ENCODE data around the gene SMAD9.

SMAD9 gene

DNA sequence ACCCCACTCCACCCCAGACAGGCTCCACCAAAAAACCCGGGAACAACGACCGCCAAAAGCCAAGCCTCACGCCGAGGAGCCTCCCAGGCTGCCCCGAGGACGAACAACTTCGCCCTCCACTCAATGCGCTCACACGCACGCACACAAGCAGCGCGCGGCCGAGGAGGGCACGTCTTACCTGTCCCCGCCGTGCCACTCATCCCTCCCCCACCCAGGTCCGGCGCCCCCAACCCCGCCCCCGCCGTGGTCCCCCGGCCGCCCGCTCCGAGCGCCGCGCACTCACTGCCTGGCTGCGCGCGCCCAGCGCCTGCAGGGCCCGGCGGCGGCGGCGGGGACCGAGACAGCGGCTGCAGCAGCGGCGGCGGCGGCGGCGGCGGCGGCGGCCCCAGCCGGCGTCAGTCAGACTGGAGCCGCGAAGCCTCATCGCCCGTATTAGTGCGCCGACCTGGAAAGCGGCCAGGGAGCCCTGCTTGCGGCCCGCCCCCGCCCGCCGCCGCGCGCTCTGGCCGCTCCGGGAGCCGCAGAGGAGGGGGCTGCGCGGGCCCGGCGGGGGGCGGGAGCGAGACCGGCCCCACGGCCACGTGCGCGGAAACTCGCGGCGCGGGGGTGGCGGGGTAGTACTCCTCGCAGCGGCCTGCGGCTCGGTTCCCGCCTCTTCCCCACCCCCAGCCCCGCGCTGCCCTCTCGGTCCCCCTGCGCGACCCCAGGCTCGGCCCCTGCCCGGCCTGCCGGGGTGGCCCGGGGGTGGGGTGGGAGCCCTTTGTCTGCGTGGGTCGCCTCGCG is at the start of gene SMAD9:
SMAD9 (minus strand) TSS at position 406 of the 783 bp plus-strand sequence. CDS start 40,549 bp downstream, outside the sequence.
- DNase-seq, result peak in 1 of 2 experiments; percentile 5

DNA sequence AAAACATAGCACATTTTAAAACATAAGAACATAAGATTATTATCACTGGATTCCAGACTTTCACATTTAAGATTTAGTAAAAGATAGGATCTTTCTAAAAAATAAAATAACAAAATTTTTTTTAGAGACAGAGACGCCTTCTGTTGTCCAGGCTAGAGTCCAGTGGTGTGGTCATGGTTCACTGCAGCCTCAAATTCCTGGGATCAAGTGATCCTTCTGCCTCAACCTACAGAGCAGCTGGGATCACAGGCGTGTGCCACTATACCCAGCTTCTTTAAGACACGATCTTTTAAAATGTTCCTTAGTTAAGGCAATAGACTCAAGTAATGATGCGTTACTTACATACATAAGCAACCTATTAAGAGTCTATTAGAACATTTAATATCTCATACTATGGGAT is 46.4 kb upstream of the SMAD9 start:
- DNase-seq, result no peak

DNA sequence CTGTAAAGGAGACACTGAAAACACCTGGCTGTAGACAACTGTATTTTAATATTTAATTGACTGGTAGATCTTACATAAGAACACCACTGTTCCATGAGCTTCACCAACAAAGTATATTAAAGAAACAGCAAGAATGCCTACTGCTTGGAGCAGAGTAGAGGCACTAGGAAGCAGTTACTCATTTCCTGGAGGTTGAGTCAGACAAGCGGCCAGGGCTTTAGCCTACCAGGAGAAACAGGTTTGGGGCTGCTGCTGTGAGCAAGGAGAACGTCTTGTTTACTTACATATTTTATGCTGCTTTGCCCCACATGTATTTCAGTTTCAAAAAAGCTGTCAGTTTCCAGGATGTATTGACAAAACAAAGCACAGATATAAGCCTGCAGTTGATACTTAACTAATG is 45.7 kb upstream of the SMAD9 start:
- peak; percentile 13 to 14 for DNase-seq

DNA sequence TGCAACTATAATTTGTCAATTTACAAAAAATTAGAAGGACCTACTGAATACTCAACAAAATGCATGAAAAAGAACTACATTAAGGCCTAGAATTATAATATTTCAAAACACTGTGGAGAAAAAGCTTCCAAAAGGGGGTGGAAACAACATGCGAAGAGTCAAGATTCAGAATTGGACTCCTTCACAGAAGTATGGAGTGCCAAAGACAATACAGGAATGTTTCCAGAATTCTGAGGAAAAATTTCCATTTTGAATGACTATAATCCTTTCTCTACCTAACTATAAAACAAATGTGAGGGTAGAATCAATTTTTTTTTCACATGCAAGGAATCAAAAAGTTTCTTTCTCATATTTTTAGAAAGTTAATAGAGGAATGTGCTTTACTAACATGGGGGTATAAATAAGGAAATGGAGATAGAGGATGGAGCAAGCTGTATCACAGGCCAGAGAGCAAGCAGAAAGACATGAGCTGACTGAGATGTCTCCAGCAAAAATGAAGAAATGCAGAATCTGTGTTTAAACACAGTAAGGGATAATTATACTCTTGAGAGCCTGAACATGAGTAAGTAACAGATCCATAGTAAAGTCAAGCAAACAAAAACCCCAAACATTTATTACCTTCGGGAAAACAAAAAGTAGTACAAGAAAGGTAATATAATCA is 39.5 kb upstream of the SMAD9 start:
- no peak for DNase-seq

DNA sequence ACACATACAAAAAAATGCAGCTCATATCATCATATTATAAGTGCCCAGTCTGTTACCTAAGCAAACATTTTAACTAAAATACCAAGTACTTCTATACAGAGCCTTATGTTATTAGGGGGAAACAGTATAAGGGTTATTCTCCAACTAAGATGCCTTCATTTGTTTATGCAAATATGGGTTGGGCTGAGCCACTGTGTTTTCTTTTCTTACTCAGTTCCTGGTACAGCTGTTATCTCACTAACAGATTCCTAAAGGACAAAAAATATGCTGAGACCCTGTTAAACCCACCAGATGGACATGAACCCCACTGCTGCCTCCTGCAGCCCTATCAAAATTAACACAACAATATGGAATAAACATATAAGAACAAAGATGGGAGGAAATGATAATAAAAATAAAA is 34.5 kb upstream of the SMAD9 start:
- no peak for DNase-seq

DNA sequence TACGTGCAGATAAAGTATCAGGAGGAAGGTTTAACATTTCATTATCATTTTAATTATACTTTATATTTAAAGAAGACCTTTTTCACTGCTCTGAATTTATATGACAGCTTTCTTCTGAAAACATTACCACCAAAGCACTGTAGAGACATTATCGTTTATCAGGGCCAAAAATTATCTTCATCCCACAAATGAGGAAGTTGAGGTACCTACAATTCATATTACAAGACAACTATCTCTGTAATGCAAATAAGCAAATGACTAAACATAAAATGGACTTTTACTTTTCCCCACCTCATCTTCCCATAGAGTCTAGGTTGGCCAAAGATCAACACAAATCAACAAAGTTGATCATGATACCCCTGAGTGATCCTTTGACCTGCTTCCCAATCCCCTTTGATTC is 30.9 kb upstream of the SMAD9 start:
- no peak for DNase-seq

DNA sequence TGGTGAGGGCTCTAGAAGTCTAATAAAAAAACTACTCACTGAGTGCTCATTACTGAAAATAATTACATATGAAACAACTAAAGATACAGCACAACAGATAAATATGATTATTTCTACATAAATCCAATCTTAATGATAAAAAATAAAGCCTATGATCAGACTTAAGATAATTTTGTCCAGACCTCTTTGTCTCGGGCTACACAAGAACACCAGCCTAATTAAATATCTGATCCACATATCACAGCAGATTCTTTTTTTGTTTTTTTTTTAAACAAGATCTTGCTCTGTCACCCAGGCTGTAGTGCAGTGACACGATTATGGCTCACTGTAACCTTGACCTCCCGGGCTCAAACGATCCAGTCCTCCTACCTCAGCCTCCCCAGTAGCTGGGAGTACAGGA is 30.3 kb upstream of the SMAD9 start:
- DNase-seq, result no peak

DNA sequence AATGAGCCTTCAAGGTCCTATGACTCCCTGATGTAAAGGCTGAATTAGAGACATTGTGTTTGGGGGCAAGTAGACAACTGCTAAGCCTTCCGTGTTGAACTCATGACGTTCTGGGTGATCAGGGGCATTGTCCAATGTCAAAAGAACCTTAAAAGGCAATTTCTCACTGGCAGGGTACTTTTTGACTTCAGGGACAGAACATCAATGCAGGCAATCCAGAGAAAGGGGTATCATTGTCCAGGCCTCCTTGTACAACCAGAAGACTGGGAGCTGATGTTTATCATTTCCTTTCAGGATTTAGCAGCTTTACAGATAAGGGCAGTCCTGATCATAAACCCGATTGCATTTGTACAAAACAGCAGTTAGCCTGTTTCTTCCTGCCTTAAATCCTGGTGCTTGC is 25.0 kb upstream of the SMAD9 start:
- DNase-seq, result no peak

DNA sequence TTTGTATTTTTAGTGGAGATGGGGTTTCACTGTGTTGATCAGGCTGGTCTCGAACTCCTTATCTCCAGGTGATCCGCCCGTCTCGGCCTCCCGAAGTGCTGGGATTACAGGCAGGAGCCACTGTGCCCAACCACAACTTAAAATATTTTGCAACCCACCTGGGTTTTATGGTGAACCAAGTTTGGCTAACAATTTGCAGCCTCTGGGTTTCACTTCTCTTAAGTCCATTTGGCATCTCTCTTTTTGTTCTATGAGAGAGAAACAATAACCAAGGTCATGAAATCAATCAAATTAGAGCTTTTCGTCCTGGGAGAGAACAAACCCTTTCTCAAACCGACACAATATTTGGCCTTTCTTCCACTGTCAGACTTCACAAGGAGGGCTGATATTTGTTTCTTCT is 5.6 kb upstream of the SMAD9 start:
- no peak for DNase-seq

DNA sequence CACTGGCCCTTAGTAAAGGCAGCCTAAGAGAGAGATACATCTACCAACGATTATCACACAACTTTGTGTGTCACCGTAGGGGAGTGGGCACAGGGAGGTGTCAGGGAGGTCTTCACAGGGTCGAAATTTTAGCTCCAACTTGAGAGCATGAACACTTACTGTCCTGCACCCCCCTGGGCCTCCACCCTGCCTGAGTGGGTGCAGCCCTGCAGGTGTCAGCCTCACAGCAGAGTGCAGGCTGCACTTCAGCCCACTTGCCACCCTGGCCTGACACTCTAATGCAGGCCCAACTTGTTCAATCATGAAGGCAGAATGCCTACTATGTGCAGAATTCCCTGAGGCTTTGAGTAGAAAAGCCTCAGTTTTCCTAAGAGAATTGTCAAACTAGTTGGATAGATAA is 4.0 kb upstream of the SMAD9 start:
- DNase-seq, result no peak

DNA sequence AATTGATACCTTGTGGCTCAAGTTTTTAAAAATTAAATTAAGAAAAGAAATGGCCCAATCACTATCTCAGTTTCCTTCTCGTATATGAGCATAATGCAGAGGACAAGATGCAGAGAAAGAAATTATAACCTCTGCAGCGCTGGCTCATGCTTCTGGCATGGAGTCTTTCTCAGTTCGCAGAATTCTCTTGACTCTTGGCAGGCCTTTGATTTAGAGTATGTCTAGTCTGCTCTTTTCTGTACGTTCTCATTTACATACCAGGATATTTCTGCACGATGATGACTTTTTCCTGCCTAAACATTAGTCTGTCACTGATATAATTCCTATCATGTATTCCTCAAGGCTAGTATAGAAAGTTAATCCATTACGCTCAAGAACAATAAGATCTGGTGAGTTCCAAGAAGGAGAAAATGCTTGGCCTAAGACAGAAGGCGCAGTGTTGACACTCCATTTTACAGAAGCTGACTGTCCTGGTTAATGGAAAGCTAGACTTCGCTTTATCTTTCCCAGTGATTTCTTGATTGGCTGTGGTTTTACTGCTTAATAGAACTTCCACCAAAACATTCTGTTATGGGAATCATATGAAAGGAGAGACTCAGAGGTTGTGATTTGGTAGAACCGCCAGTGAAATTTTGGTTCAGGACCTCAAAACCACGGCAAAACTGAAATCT is 1.7 kb upstream of the SMAD9 start:
- no peak for DNase-seq

DNA sequence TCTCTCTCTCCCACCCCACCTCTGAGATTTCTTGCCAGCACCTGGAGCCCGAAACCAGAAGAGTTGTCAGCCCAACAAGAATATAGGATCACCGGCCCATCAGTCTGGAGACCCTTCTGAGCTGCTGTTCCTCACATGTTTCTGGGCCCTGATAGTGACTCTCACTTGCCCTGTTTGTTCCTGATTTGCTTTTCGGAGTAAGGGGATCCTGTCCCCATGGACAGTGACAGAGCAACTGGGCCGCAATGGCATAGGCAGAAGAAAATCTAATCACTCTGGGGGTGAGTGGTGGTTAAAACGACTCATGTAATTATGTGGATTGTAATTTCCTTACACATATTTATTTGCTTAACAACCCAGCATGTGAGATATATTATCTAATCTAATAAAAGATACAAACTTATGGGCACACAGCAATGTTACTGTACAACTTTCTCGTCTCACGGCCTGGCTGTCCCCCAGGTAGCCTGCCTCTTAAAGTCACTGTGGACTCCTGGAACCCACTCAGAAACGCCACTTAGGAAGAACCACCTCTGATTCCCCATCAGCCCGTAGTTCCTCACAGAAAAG is 663 bp upstream of the SMAD9 start:
- no peak for DNase-seq

DNA sequence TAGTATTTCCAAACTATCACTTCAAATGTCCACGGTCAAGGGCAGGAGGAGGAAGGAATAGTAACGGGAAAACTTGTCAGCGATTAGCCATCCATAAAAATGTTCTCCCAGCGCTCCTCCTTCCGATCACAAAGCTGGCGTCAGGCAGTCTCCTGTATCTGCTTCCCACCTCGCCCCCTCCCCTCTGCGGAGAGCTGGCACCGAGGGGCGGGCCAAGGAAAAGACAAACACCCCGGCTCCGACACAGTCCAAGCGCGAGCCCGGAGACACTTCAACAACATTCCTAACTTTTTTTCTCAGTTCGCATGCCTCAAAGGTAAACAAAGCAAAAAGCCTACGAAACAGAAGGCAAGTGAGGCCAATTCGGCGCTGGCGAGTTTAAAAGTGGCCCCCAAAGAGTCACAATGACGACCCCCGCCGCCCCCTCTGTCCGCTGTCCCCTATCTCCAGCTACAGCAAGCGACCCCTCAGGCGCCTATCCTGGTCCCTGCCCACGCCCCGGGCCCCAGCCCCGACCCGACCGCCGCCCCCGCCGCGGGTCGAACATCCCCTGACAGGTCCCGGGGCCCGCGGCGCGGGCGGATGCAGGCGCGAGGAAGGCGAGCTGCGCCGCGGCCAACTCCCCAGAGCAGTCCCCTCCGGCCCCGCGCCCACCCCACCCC is 736 bp downstream of the SMAD9 start:
- no peak for DNase-seq

DNA sequence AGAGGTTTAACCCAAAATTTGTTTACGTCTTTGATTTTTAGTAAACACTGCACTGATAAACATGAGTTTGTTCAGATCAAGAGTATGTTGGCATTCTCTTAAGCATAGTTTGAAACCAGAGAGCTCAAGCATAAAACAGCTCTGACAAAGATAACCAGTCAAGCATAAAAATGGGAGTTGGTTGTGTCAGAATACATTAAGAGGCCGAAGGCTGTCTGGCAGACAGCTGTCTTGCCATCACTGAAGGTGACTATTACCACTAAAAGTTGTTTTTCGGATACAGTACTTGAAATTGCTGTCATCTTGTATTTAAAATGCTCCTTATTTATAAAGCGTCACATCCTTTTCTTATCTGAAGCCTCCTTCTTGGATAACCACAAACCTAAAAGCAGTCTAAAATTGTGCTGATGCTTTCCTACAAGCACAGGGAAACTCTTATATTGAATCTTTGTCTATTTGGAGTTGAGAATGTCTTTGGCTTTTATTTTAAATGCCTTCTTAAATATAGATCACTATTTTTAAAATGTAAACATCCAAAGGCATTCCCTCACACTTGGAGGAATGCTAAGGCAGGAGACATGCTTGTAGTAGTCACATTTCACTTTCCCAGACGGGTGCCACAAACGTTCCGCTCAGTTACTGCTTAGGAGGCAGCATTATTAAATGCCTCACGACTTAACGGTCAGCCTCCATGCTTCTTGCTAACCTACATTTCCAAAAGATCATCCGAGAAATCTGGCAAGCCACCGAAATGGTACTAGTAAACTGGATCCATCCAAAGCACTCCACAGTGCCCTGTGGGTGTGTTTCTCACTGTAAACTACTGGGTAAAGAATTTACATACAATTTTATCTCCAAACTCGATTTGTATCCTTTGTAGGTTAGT is 1.5 kb downstream of the SMAD9 start:
- DNase-seq, result no peak

DNA sequence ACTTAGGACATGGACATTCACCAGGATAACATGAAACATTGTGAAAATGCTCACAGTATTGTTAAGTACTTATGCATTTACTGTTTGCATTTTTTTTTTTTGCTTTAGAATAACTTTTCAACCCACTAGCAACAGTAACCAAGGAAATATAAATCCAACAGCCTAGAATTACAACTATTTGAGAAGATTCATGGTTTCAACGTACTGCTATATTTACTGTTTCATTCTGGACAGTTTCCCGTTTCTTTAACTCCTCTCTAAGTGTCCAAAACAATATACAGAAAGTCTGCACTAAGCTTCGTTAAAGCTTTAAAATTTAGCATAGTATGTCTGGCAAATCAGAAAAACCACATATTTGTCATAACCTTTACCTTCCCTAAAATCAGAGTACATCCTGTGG is 2.7 kb downstream of the SMAD9 start:
- DNase-seq, result no peak

DNA sequence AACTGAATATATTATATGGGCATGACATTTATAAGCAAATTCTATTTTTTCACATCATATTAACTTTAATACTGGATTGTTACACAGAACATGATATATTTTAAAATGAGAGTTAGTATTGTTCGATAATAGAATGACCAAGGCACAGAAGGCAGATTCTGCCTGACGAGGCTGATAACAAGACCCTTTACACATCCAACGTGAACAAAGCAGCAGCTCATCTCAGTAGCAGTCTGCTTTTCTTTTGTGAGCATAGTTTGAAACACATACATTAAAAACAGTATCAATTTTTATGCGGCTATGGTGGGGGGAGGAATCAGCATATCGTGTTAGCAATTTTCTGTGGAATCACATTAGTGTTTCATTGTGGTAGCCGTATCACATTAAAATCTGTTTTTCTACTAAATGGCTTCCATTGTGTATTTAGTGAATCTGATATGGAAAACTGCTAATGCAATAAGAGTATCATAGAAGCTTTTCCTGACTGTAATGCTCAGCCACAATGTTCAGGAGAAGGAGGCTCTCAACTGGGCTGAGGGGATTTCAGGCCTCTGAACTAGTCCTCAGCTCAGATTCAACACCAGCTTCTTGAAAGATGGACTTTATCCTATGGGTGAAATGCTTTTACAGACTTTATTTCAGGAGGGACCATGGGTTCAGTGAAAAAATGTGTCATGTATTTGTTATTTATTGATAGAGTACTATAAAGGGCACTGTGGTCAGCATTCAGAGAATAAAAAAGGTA is 4.0 kb downstream of the SMAD9 start:
- no peak for DNase-seq

DNA sequence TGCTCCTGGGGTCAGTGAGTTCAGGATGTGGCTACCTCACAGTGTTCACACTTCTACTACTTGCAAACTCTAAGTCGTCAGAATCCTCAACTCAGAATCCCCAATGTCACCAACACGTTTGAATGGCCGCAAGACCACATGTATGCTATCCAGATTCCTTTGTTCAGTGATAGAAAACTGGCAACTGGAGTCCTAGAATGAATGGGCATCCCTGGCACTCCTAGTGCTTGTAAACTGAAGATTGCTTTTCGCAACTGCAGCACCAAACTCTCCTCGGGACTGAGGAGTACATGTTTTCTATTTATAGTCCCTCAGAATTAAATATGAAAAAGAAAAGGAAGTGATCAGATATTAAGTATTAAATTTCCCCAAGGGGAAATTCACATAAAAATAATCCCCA is 4.9 kb downstream of the SMAD9 start:
- no peak for DNase-seq

DNA sequence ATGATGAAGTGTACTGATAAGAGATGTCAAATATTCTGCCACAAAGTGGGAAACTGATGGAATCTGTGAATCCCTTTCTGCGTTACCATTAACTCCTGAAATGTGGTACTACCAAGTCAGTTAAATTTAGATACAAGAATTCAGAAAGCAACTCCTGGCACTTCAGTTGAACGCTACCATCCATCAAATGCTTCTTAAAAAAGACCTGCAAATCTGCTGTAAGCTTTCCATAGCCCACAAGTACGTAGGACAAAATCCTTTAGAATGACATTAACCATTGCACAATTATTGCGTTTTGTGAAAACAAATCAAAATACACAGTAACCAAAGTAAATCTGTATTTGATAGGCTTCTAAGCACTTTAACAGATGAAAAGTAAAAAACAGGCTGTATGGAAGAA is 5.4 kb downstream of the SMAD9 start:
- DNase-seq, result no peak

DNA sequence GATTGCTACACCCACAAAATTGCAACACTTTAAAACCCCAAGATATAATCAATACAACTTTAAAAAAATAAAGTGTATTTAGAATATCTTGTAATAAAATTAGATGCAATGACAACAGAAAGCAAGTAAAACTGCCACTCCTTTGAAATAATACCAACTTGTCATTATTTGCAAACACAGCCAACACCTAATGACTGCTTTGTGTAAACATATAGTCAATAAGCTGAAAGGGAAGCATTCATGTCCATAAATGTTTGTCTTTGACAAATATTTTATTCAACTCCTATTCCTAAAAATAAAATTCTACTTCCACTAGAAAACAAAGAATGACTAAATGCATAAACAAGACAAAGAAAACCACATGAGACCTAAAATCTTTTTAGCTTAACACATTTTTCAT is 6.6 kb downstream of the SMAD9 start:
- DNase-seq, result no peak

DNA sequence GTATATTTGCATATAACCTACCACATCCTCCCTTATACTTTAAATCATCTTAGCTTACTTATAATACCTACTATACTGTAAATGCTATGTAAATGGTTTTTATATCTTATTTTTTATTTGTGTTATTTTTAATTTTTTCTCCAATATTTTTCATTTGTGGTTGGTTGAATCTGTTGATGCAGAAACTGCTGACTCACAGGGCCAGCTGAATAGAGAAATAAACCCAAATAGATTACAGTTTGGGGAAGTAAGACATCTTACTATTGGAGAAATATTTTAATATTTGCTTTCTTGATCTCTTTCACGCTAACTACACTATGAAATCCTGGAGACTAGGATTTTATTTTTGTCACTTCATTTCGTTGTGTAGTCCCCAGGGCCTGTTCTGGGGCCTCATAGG is 7.1 kb downstream of the SMAD9 start:
- no peak for DNase-seq

DNA sequence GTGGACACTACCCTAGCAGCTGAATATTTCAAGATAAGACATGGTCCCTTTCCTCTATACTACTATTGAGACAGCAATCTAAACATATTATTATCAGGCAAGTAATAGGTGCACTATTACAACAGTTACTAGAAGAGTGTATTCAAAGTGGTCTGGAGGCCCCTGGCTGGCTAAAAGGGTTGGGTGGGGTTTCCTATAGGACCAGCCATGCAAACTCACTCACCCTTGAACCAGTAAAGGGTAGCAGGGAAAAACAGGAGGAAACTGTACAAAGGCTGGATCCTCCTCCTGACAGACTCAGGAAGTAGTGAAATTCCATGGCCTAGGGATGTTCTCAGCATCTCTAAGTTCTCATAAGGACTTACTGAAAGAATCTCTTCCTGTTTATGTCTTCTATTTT is 7.7 kb downstream of the SMAD9 start:
- no peak for DNase-seq
